ENCODE data around the gene E2F6. TPM values are rescaled to one million over a fixed set of nuclear protein-coding genes. Genes with fewer than 3 reads are reported as not detected.

E2F6 gene
- polyA plus RNA-seq, 1 of the 3 experiments (the other 2 are of a cell fraction): 15.3 TPM

DNA sequence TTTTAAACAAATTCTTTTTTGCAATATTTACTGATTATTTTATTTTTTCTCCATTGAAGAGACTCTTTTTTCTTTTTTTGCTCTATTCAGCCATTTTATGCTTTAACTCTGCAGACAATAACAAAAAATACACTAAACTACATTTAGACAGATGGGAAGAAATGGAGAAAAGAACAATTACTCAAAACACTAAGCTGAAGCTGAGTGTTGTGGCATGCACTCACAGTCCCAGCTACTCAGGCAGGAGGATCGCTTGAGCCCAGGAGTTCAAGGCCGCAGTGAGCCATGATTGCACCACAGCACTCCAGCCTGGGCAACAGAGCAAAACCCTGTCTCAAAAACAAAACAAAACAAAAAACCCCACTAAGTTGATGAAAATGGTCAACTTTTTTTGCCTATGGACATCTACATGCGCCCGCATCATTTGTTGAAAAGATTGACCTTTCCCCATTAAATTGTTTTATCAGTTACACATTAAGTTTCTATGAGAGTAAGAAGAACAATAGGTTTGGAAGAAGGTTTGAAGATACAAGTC lies 43.0 kb downstream of the E2F6 start:
- 97% methylated on average over 4 of the region's 4 CpGs for WGBS (ENCODE audit: low lambda C conversion rate)

DNA sequence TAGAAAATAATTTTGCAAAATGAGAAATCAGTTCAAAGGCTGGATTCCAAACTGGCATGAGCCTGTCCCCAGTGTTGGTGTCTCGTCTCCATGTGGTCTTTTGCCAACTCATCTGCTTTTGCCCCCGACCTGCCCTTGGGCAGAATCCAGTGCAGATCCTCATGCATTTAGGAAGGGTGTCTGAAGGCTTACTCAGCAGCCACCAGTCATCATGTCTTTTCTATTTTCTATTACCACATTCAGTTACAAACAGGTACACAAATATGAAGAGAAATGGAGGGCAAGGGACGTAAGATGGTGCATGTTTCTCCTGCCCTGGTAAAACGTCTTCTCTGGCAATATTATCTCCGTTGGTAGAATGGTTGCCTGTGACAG lies 43.5 kb downstream of the E2F6 start:
- Histone ChIP-seq H3K79me2 (ENCODE audit: insufficient read depth) (no peaks in the 10 kb centered on the region), H3K4me3 (ENCODE audit: low read depth in 2 of 2, low read length in 1 of 2) (no peak overlapping the region), H3K9ac (no peak overlapping the region), H3K4me1 (ENCODE audit: control insufficient read depth in 1 of 2, insufficient read depth in 2 of 2, low read depth in 1 of 2, low read length in 1 of 2) (peaks cover 0 to 4% of the 10 kb centered on the region in 2 experiments; a peak in 2 of 4 replicates), H3K27ac (ENCODE audit: low read depth in 2 of 2, low read length in 1 of 2) (no peak overlapping the region), H2AFZ (ENCODE audit: low read depth) (no peak overlapping the region), H4K20me1 (ENCODE audit: insufficient read depth) (no peaks in the 10 kb centered on the region), H3K4me2 (no peak overlapping the region), H3K9me2 (no peaks in the 10 kb centered on the region), H3K9me3 (peaks cover 8% of the 10 kb centered on the region; the same call in 1 of the 2 replicates), H3K36me3 (replicated peaks in 1 of 2; ENCODE audit: control insufficient read depth in 1 of 2, insufficient read depth in 2 of 2, low read length in 1 of 2) (no peaks in the 10 kb centered on the region), H3K27me3 (ENCODE audit: insufficient read depth) (no peaks in the 10 kb centered on the region), H3F3A (replicated peaks; ENCODE audit: insufficient read depth) (no peaks in the 10 kb centered on the region)
- ChIA-PET POLR2A (no interaction called here), CTCF (interaction anchor here (1.1 to 2.3 kb wide), 6 partner anchors 10 to 343 kb away, joined by 3 to 14 read pairs (median 6); a partner anchor contains a TSS)
- WGBS (ENCODE audit: low lambda C conversion rate): 83% methylated on average over 5 of the region's 5 CpGs
- TF ChIP-seq, protein P1, sequence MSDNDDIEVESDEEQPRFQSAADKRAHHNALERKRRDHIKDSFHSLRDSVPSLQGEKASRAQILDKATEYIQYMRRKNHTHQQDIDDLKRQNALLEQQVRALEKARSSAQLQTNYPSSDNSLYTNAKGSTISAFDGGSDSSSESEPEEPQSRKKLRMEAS (IDR thresholded peaks at IDR 0.05; ENCODE audit: low read depth): no peak
- TF ChIP-seq EP300 (IDR thresholded peaks at IDR 0.05; ENCODE audit: borderline replicate concordance in 1 of 2, low read depth in 1 of 2, low read length in 1 of 2) (no peak), NFIC (IDR thresholded peaks at IDR 0.05; ENCODE audit: borderline replicate concordance) (no peak), YY1 (IDR thresholded peaks at IDR 0.05; ENCODE audit: low read depth) (no peak), MXI1 (IDR thresholded peaks at IDR 0.05; ENCODE audit: low read depth, low read length) (no peak), FOSL2 (IDR thresholded peaks at IDR 0.05; ENCODE audit: borderline replicate concordance, low read depth) (no peak), CHD2 (IDR thresholded peaks at IDR 0.05; ENCODE audit: low read length, partially characterized antibody) (no peak), MEF2A (IDR thresholded peaks at IDR 0.05; ENCODE audit: borderline replicate concordance, low read depth) (no peak), FOXJ3 (CRISPR knock-in tag; IDR thresholded peaks at IDR 0.05) (no peak), NRF1 (IDR thresholded peaks at IDR 0.05; ENCODE audit: low read depth, low read length) (no peak), JUND (IDR thresholded peaks at IDR 0.05) (no peak)
- TF ChIP-seq, protein P2, sequence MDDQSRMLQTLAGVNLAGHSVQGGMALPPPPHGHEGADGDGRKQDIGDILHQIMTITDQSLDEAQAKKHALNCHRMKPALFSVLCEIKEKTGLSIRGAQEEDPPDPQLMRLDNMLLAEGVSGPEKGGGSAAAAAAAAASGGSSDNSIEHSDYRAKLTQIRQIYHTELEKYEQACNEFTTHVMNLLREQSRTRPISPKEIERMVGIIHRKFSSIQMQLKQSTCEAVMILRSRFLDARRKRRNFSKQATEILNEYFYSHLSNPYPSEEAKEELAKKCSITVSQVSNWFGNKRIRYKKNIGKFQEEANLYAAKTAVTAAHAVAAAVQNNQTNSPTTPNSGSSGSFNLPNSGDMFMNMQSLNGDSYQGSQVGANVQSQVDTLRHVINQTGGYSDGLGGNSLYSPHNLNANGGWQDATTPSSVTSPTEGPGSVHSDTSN (IDR thresholded peaks at IDR 0.05): no peak
- TF ChIP-seq, protein P3, sequence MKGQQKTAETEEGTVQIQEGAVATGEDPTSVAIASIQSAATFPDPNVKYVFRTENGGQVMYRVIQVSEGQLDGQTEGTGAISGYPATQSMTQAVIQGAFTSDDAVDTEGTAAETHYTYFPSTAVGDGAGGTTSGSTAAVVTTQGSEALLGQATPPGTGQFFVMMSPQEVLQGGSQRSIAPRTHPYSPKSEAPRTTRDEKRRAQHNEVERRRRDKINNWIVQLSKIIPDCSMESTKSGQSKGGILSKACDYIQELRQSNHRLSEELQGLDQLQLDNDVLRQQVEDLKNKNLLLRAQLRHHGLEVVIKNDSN (IDR thresholded peaks at IDR 0.05; ENCODE audit: borderline replicate concordance, low read depth): no peak
- TF ChIP-seq, protein P4, sequence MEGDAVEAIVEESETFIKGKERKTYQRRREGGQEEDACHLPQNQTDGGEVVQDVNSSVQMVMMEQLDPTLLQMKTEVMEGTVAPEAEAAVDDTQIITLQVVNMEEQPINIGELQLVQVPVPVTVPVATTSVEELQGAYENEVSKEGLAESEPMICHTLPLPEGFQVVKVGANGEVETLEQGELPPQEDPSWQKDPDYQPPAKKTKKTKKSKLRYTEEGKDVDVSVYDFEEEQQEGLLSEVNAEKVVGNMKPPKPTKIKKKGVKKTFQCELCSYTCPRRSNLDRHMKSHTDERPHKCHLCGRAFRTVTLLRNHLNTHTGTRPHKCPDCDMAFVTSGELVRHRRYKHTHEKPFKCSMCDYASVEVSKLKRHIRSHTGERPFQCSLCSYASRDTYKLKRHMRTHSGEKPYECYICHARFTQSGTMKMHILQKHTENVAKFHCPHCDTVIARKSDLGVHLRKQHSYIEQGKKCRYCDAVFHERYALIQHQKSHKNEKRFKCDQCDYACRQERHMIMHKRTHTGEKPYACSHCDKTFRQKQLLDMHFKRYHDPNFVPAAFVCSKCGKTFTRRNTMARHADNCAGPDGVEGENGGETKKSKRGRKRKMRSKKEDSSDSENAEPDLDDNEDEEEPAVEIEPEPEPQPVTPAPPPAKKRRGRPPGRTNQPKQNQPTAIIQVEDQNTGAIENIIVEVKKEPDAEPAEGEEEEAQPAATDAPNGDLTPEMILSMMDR (IDR thresholded peaks at IDR 0.05): no peak
- no peak for DNase-seq

More for the DNA sequence above, 43.0 kb downstream of the E2F6 start:
- Histone ChIP-seq H3K27ac (ENCODE audit: low read depth in 2 of 2, low read length in 1 of 2) (no peak overlapping the region), H3F3A (replicated peaks; ENCODE audit: insufficient read depth) (no peaks in the 10 kb centered on the region), H3K4me2 (no peak overlapping the region), H3K79me2 (ENCODE audit: insufficient read depth) (no peaks in the 10 kb centered on the region), H2AFZ (ENCODE audit: low read depth) (no peak overlapping the region), H3K9me2 (no peaks in the 10 kb centered on the region), H4K20me1 (ENCODE audit: insufficient read depth) (no peaks in the 10 kb centered on the region), H3K4me1 (ENCODE audit: control insufficient read depth in 1 of 2, insufficient read depth in 2 of 2, low read depth in 1 of 2, low read length in 1 of 2) (peaks cover 0 to 4% of the 10 kb centered on the region in 2 experiments; a peak in 2 of 4 replicates), H3K36me3 (replicated peaks in 1 of 2; ENCODE audit: control insufficient read depth in 1 of 2, insufficient read depth in 2 of 2, low read length in 1 of 2) (no peaks in the 10 kb centered on the region), H3K27me3 (ENCODE audit: insufficient read depth) (no peaks in the 10 kb centered on the region), H3K4me3 (ENCODE audit: low read depth in 2 of 2, low read length in 1 of 2) (no peak overlapping the region), H3K9ac (no peak overlapping the region), H3K9me3 (peaks cover 4% of the 10 kb centered on the region; the same call in 1 of the 2 replicates)
- DNase-seq: no peak
- POLR2A ChIA-PET: no interaction called here
- TF ChIP-seq, protein P1 (IDR thresholded peaks at IDR 0.05; ENCODE audit: low read depth): no peak
- TF ChIP-seq GATA2 (CRISPR knock-in tag; IDR thresholded peaks at IDR 0.05): no peak
- no peak for TF ChIP-seq NRF1 (IDR thresholded peaks at IDR 0.05; ENCODE audit: low read depth, low read length)
- CTCF ChIA-PET: interaction anchor here (1.1 to 2.3 kb wide), 3 partner anchors 24 to 343 kb away, joined by 3 to 14 read pairs (median 7); a partner anchor contains a TSS

Measured in SK-N-SH (cell line).